NCI-H1436 treated with DMSO at 0.1 percent for 48 hours (cell line): ENCODE measurements around the gene ALAS1.
"Not testable (repeated sequence)": the region's sequence is repeated elsewhere in the genome, so short reads cannot be mapped to it uniquely, and the experiment has no call there.

Source experiments
- DNase-seq: peaks from one replicate; lab custom pipeline; 2025; lab: John Stamatoyannopoulos, UW

Gene ALAS1

GRCh38 chr3:52176951-52177700 is 20.8 kb upstream of the ALAS1 start:
- no peak for DNase-seq

DNA sequence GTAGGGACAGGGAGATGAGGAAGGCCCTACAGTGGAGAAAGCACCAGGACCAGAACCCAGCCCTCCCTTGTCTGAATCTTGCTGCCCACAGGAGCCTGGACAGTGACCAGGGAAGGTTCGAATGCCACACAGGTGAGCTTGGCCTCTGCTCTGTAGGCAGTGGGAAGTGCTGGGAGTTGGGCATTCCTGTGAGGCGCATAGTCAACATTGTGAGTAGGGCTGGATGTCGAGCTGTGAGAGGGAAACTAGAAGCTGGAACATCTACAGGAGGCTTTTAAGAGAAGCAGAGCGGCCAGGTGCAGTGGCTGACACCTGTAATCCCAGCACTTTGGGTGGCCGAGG is 20.3 kb upstream of the ALAS1 start:
- no peak for DNase-seq

GRCh38 chr3:52178126-52178525 is 19.8 kb upstream of the ALAS1 start:
- not testable (repeated sequence) for DNase-seq

DNA sequence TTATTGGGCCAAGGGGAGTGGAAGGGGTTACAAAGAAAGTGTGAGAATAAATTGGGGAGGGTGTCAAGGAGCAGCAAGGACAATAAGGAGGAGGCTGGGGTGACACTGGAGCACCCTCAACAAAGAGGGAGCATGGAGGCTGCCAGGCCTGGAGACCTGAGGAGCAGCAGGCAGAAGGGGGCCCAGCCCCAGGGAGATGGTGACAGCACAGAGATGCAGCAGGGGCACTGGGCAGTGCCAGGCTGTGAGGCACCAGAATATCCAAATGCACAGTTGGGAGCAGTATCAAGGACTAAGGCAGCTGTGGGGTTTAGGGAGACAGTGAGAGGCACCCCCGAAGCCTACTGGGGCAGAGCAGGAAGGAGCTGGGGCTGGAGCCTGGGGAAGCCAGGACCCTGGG is 19.4 kb upstream of the ALAS1 start:
- DNase-seq, result no peak

- DNase-seq, result no peak
These were observed 16.4 kb upstream of the ALAS1 start for GRCh38 chr3:52181543-52181942.

DNA sequence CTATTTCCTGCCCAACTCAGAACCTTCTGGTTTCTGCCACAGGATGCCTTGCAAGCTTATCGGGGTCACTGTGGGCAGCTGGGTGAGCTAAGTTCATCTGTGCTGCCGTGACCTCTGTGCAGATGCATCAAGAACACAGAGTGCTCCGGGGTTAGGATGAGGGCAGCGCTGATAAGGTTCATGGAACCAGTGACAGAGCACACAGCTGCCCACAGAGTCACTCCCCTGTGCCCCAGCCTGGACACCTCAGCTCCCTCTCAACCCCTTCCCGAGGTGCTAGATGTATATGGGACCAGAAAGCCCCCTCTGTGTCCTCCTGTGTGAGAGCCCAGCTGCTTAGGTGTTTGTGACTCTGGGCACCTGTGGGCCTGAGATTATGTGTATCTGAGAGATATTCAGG is 15.8 kb upstream of the ALAS1 start:
- DNase-seq, result no peak

DNA sequence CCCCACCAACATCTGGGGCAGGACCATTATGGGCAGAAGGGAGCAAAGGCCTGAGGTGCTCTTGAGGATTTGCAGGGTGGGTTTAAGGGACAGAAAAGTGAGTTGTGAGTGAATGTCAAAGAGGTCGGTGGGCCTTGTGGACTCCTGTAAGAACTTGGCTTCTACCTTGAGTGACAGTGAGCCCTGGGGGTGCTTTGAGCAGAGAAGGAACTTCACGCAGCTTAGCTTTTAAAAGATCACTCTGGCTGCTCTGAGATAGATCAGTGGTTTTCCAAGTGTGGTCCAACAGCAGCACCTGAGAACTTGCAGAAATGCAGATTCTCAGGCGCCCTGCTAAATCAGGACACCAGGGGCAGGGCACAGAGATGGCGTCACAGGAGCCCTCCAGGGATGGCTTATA is 15.3 kb upstream of the ALAS1 start:
- no peak for DNase-seq

GRCh38 chr3:52183786-52184445 is 14.0 kb upstream of the ALAS1 start:
- no peak for DNase-seq

DNA sequence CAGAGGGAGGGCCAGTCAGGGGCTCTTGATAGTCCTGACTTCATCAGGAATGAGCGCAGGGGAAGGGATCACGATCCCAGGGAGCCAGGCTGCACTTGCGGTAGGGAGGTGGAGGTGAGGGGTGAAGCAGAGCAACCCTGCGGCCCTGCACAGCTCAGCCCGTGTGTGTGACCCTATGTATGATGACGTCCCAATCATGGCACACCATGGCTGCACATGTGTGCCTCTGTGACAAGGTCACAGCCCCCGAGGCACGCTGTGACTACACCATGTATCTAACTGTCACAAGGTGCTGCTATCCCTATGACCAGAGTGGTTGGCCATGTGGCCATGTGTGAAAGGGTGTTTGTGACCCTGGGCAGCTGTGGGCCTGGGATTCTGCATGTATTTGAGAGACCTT is 13.3 kb upstream of the ALAS1 start:
- DNase-seq, result no peak

- DNase-seq, result no peak
These were observed 12.6 kb upstream of the ALAS1 start for GRCh38 chr3:52185311-52185710.

GRCh38 chr3:52185837-52186236 is 12.1 kb upstream of the ALAS1 start:
- no peak for DNase-seq

GRCh38 chr3:52186729-52187128 is 11.2 kb upstream of the ALAS1 start:
- DNase-seq, result no peak

- no peak for DNase-seq
These were observed 9.4 kb upstream of the ALAS1 start for GRCh38 chr3:52188556-52188955.

DNA sequence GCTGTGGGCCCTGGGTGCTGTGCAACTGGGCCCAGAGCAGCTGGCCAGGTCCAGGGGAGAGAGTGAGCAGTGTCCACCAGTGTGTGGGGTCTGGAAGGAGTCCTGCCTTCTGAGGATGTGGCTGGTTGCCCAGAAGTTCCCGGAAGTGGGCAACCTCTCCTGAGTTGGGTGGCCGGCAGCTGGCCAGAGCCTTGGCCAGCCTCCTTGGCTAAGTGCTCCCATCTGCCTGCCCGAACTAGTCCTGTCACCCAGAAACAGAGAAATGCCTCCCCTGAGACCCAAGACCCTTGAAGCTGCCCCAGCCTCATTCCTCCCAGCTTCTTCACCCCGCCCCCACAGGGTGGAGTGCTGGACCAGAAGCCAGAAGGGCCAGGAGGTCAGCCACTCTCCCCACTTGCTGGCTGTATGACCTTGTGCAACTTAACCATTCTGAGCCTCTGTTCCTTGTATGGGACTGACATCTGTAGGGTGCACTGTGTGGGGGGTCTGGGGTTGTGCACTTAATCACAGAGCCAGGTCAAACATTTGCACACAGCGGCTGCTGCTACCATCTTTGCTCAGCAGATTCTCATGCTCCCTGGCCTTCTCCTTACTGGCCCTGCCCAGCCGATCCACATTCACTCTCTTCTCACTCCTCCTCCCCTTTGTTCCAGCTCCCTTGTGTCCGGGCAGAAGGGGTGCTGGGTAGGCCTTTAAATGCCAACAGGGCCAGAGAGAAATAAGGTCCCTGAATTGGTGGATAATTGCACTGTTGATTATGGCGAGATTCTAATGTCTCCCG is 7.5 kb upstream of the ALAS1 start:
- no peak for DNase-seq

DNA sequence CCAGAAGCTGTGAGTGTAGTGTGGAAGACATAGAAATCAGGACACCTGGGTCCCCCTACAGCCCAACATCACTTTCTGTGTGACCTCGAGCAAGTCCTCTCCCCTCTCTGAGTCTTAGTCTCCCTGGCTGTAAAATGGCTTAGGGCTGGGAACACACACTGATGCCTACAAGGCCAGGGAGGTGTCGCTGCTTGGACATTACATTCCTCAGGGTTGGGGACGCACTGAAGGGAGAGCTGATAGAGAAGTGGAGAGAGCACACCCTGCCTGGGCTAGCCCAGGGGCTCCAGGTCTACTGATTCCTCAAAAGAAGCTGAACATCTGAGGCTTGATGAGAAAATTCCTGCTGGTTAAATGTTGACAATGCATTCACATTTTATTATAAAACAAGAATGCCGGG is 6.3 kb upstream of the ALAS1 start:
- no peak for DNase-seq

DNA sequence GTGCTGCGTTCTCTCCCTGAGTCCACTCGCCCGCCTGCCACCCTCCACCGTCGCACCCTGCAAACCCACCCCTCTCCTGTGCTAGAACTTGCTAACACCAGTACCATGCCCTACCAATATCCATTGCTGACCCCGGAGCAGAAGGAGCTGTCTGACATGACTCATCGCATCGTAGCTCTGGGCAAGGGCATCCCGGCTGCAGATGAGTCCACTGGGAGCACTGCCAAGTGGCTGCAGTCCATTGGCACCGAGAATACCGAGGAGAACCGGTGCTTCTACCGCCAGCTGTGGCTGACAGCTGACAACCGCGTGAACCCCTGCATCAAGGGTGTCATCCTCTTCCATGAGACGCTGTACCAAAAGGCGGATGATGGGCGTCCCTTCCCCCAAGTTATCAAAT is 4.9 kb upstream of the ALAS1 start:
- DNase-seq, result no peak

GRCh38 chr3:52194485-52195290 is 3.3 kb upstream of the ALAS1 start:
- no peak for DNase-seq

DNA sequence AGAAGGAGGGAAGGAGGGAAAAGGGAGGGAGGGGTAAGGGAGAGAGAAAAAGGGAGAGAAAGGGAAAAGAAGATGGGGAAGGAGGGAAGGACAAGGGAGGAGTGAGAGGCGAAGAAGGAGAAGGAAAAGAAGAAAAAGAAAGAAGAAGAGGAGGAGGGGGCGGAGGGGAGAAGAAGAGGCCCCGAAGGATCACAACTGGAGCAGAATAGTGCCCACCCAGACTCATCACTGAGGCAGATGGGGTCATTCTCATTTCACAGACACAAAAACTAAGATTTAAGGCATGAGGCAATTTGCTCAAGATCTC is 2.7 kb upstream of the ALAS1 start:
- no peak for DNase-seq

- no peak for DNase-seq
These were observed 2.1 kb upstream of the ALAS1 start for GRCh38 chr3:52195823-52196331.

DNA sequence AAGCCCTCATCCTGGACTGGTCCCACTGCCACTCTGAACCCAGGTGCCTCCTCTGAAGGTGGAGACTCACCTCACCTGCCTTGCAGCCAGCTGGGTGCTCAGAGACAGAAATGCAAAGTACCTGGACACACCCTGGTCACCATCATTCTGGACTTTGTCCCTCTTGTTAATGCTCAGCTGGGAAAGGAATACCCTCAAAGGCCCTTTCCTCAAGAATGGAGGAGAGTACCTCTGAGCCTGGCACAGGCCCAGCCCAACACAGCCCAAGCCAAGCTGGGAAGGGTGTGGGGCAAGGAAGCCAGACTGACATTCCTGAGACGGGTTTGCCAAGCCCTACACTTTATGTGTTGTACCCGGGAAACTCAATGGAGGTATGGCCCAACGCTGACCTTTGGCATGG is 983 bp upstream of the ALAS1 start:
- no peak for DNase-seq

GRCh38 chr3:52197499-52197841 is 490 bp upstream of the ALAS1 start:
- no peak for DNase-seq
